Measurements from ENCODE around the gene ANKFN1.
"Not testable (repeated sequence)": the region's sequence is repeated elsewhere in the genome, so short reads cannot be mapped to it uniquely, and the experiment has no call there.

Gene ANKFN1

DNA sequence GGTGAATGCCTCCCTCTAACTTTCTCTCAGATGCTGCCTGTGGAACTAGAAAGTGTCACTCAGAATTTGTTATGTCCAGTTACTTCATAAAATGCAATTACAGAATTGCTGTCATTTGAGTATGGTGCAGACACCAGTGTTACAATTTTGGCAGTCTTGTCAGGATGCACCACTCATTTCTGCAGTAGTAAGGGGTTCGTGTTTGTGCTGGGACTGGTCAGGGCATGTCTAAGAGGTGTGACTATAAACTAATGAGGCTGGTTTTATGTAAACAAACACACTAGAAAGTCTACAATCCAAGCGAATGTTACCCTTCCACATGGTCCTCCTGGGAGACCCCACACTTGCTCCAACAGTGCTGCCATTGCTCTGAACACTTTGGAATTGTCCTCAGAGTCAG, 206.2 kb downstream of the ANKFN1 start:
- DNase-seq = no peak

DNA sequence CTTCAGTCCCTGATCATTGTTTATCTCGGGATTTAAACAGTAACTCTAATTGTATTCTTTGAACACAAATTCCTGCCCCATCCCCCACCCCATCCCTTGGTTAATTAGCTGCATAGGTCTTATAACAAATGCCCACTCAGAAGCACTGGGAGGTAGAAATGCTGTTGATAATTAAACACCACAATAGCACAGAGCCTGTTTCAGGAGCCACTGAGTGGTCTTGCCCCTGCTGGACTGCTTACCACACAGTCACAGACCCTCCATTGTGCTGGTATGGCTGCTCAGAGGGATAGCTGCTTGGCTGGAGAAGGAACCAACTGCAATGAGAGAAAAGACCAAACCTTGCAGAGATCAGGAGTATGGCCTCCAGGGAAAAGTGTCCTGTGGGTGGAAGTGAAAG, 214.1 kb downstream of the ANKFN1 start:
- DNase-seq = no peak

DNA sequence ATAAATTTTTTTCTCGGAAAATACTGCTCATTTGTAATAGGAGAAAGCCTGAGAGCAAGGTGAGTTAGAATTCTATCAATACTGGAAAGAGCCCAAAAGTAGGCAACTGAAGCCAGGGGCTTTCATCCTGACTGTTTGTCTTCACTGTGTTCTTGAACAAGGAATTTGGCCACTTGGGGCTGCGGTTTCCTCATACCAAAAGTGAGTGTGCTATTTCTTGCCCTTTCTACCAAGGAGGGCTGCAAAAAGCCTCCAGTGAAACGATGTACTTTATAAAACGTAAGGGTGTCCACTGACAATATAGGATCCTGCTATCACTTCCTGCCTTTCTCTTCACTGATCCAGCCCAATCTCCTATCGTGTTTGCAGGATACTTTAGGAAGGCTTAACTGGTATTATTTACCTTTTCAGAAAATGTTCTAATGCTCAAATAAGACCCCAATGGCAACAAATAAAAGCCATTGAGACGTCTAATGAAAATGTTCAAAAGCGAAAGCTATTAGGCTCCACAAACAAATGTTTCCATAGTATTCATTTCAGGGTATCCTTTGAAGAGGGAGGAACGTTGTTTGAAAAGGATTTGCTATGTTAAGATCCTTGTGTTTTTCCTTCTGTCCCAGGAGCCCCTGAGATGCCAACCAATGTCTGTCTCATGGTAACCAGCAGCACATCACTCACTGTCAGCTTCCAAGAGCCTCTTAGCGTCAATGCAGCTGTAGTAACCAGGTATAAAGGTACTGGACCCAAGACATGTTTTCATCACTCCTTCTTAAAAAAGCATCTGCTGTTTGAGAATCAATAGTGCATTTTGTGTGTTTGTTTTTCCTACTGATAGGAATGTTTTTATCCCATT, 220.9 kb downstream of the ANKFN1 start:
- no peak for DNase-seq

DNA sequence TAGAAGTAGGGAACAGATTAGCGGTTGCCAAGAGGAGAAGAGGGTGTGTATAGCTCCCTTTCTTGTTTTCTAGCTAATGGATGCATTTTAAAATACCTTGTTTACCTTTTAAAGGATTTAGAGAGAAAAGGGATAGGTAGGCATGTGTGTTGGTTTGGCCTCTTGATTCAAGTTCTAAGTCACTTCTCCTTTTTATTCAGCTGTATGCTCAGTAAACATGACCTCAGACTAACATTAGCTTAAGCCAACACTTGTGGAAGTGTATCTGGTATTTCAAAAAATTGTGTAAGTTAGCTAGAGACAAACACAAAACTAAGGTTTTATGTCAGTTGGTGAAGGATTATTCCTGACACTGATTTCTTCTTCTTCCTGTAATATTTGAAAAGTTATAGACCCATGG, 236.1 kb downstream of the ANKFN1 start:
- DNase-seq = no peak

DNA sequence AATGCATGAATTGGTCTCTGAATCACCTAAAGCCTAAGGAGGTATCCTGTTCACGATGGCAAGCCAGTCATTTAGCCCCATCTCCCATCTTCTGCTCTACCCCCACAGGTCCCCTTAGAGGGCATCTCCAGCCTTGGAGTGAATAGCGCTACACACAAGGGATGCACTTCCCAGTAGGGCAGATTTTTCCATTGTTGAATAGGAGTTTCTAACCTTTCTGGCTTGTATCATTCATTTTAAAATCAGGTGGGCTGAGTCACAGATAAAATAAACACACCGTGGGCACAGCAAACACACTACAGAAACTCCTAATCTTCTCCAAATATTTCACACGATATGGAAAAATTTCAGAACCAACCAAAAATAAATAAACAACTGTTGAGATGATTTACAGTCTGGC, 239.0 kb downstream of the ANKFN1 start:
- DNase-seq = no peak

DNA sequence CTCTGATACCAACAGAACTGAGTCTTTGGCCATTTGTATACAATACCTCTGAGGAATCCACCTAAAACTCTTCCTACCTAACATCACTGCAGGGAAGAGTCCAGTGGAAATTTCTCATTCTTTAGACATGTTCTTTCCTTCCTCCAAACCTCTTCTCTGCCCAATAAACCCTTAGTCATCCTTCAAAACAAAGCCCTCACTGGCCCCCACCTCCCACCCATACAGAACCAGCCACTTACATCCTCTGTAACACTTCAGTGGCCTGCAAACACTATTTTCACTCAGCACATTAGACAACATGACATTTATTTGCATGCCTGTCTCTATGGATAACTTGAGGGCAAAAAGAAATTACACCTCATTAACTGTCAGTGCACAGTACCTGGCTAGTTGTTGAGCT, 239.9 kb downstream of the ANKFN1 start:
- DNase-seq = no peak

DNA sequence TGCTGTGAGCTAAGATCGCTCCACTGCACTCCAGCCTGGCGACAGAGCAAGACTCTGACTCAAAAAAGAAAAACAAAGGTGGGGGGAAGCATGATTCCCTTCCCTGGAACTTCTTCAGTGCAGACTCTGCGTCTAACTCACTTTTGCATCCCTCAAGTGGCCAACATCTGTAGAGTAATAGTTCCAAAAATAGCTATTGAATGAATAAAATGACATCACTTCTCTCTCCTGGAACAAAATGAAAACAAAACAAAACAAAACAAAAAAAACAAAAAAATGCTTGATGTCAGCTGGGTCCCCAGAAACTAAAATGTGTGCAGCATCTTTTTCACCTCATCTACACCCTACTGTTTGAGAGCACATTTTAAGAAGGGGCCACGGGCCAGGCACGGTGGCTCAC, 242.5 kb downstream of the ANKFN1 start:
- DNase-seq = no peak

DNA sequence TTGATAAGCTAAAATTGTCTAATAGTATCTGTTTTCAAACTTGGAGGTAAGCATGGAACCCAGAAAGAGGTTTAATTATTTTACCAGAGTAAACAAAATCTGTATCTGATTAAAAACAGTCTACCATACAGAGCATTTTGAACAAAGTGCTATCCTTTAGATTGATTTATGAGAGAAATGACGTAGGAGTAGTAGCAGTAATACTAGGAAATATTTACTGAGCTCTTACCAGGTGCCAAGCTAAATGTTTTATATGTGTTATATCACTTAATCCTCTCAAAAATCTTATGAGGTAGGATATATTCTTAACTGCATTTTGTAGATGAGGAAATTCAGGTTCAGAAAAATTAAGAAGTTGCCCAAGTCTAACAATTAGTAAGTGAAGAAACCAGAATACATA, 253.8 kb downstream of the ANKFN1 start:
- DNase-seq = no peak

DNA sequence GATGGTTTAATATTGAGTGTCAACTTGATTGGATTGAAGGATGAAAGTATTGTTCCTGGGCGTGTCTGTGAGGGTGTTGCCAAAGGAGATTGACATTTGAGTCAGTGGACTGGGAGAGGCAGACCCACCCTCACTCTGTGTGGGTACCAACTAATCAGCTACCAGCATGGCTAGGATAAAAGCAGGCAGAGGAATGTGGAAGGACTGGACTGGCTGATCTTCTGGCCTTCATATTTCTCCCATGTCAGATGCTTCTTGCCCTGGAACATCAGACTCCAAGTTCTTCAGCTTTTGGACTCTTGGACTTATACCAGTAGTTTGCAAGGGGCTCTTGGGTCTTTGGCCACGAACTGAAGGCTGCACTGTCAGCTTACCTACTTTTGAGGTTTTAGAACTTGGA, 259.1 kb downstream of the ANKFN1 start:
- DNase-seq = not testable (repeated sequence)

DNA sequence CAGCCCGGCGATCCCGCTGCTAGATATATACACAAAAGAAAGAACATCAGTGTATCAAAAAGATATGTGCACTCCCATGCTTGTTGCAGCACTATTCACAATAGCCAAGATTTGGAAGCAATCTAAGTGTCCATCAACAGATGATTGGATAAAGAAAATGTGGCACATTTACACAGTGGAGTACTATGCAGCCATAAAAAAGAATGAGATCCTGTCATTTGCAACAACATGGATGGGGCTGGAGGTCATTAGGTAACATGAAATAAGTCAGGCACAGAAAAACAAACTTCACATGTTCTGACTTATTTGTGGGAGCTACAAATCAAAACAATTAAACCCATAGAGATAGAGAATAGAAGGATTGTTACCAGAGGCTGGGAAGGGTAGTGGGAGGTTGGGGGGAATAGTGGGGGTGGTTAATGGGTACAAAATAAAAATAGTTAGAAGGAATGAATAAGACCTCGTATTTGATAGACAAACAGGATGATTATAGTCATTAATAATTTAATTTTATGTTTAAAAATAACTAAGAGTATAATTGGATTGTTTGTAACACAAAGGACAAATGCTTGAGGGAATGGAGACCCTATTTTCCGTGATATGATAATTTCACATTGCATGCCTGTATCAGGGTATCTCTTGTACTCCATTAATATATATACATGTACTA, 263.5 kb downstream of the ANKFN1 start:
- no peak for DNase-seq

DNA sequence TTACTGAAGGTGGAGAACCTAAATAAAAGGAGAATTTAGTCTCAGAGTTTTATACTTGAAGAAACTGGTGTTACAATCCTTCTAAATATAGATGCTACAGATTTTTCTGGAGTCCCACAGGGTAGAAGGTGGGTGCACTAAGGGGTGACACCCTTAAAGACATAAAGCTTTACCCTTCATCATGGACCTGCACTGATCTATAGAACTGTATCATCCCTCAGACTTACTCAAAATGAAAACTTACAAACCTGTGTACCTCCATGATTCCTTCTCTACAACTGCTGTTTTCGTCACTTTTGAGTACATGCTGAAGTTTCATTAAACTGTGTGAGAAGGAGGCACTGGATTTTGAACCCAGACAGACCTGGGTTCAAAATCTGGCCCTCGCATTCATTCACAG, 270.7 kb downstream of the ANKFN1 start:
- no peak for DNase-seq

DNA sequence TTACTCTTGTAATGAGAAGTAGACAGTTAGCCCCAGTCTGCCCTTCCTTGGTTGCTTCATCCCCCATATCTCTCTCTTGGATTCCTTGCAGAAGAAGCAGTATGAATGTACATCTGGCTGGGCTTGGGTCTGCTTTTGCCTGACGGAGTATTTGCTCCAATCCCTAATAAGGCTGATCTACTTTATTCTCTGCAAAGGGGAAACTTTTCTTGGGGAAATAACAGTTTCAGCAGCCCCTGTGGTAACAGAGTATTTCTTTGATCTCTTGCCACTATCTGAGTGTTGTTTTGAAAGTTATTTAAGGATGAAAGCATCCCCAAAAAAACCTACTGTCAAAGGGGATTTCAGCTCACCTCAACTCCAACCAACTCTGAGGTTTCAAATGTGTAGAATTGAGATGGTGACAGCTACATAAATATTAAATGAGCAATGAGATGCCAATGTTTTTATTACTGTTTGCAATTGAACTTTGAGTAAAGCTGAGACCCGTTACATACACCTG, 271.3 kb downstream of the ANKFN1 start:
- no peak for DNase-seq

DNA sequence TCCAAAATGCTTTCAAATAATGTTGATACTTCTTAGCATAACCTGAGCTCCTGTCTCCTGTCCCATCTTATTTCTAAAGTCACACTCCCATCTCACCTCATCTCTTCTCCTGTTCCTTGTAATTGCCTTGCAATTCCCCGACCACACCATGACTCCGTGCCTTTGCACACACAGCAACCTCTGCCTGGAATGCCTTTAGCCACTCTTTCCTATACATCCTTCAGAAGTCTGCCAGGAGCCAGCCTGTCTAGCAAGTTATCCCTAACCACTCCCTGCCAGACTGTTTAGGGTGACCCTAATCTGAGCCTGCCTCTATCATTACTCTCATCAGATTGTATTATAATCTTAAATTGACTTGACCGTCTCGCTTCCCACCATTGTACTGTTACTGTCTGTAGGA, 272.2 kb downstream of the ANKFN1 start:
- no peak for DNase-seq

DNA sequence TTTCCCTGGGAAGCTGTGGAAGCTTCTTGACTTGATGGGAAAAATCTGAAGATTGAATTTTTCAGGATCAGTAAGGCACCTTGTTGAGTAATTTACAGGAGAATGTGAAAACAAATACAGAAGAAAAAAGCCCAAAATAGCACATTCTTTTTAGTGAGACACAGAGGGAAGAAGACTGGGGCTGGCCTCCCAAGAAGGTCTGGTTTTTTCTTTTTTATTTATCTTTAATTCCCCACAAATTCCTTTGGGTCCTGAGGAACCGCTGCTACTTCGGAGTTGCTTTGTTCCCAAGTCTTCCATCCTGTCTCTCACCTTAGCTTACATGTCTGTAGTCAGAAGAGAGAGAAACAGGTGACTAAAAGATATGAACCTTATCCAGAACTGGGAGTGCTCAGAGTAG, 273.6 kb downstream of the ANKFN1 start:
- no peak for DNase-seq

DNA sequence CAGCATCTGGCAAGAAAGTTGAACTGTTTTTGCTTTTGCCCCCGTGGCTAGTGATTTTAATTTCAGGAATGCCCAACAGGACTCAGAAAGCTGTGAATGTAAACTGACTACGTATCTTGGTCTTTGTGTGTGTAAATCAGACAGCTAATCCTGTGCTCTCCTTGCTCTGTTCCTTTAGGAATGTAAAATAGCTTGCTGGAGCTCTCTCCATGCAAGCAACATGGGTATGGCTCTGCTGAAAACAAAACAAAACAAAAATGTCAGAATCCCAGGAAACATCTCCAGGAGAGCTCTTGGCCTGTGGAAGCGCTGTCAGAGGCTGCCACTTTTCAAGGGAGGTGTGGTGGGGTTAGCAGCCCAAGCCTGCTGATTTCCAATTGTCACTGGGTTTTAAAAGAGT, 278.5 kb downstream of the ANKFN1 start:
- no peak for DNase-seq

DNA sequence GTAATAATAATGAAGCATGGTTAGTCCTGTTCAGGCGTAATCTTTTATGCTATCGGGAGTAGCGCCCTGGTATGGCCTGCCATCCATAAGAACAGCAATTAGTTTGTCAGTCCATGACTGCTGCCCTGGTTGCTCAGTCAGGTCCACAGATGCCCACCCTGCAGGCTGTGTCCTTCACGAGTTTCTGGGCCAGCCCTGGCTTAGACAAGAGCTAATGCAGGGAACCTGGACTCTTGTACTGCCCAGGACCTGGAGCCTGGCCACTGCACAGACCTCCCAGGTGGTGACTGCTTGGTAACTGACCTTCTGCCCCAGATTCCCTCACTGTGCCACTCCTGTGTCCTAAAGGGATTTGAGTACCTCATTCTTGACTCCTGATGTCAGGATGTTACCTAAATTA, 279.2 kb downstream of the ANKFN1 start:
- no peak for DNase-seq

DNA sequence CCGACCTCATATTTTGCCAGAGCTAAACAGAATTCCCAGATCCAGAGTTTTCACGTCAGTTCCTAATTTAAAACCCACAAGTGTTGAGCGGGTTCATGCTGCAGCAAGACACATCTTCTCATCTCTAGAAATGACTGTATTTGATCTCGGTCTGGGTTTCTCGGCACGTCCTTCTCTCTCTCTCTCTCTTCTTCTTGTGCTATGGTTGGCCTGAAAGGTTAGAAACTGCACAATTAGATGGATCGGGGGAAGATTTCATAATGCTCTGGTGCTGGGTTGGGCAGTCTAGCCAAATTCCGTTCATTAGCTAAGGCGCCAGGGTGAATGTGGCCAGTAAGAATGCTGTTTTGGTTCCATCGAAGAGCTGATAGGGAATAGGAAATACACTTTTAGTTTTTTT, 281.3 kb downstream of the ANKFN1 start:
- no peak for DNase-seq

DNA sequence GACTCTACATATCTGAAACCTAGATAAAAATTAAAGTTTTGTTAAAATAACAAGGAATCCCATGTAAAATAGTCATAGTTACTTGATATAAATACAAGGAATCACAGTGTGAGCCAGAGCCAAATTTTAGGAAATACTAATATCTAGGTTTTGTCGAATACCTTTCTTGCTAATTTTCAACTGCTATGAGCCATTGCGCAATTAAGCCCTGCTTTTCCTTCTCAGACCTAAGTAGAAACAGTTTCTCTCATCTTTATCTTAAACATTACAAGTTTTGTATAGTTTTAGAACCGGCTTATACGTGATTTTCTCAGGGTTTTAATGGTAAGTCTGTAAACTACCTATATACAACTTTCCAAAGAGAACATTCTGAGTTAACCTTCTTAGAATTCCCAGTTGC, 282.9 kb downstream of the ANKFN1 start:
- no peak for DNase-seq

DNA sequence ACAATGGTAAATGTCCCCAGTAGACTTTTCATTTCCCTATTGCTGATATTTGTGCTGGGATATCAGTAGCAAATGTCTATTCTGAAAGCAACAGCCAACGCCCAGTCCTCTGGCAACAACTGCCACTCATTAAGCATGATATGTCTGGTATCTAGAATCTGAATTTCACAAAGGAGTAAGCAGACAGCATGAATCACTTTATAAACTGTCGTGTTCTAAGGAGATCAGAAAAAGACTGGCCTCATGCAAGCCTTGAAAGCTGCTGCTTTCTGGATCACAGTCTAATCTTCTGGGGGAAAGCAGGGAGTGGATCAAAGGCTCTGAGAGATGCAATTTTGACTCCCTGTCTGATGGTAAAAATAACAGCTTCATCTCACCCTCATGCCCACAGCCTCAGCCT, 287.1 kb downstream of the ANKFN1 start:
- no peak for DNase-seq

DNA sequence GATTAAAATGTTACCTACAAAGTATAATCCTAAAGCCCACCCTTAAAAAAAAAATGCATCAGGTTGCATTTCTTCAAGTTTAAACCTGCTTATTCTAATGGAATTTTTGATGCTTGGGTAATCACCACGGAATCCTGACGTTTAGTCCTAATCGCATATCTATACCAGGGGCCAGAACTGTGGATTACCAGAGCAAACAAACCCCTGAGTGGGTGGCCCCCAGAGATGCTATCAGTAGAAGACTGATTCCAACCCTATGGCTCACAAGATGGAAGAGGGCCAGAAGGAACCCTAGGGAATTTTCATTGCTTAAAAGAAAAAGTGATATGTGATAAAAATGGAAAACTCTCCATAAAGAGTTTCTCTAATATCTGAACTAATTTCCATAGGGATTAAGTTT, 288.0 kb downstream of the ANKFN1 start:
- no peak for DNase-seq

DNA sequence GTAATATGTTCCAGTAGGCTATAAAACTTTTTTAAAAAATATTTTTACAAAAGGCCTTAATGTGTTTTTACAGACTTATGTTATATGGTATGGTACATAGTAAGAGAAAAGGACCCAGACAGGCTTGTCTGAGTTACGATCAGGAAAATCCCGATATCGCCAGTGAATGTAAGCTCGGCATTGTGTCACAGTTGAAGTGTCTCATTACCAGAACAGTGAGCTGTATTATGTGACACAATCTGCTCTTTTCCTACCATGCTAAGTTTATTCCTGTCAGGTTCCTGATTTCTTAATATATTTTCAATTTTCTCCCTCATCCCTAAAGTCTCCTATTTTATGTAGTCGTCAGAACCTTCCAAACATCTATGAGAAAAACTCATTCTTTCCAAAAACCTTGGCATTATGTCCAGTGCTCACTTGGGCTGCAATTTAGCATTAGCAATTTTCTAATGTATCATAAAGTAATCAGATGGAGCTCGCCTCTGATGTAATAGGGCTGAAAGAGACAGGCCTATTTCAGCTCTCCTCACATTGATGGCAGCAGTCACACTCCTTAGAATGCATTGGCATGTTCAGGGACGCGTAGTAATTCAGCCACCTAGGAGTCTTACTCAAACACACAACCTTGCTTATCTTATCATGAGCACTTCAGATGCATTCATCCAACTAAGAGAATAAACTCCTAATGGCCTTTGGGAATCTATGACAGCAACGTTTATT, 292.6 kb downstream of the ANKFN1 start:
- DNase-seq = no peak

DNA sequence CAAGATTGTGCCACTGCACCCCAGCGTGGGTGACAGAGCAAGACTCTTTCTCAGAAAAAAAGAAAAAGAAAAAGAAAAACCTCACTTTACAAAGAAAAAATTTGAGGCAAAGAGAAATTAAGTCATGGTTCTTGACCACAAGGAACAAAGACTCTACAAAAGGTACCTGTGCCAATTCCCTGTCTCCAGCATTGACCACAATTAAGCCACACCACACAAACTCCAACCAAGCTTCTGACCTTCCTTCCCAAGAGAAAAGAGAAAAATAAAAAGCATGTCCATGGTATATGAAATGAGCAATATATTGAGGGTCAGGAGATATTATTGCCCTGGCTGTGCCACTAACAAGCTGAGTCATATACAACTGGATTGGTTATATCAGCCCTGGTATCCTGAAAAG, 293.9 kb downstream of the ANKFN1 start:
- DNase-seq = no peak

DNA sequence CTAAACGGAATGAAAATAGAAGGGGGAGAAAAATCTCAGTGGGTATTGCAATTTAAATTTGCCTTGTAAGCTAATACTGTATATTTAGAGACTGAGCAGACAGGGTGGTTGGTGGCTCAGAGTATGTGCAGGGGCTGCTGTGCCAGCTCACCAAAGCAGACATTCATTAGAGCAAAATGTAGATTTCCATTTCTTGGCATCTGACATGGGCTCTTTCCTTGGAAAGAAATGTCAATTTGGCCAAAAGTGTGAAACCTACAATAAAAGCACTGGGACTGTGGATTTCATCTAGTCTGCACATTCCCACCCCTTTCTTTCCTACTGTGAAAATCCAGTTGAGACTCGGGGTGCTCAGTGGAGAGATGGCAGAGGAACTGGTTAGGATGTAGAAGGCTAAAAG, 295.1 kb downstream of the ANKFN1 start:
- no peak for DNase-seq

DNA sequence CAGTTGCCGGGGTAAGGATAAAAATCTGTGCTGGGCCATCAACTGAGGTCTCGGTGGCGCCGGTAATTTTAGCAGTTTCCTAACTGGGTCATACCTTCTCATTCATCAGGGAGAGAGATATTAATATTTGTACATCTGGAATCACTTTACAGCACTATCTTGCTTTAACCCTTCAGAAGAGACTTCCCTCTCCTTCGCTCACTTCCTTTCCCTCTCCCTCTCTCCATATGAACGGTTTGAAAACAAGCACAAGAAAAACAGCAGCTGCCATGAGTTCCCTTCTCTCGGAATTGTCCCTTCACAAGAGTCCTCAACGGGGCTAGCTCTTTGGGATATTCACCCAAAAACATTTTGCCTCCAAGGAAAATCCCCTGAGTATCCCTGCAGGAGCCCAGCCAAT, 295.9 kb downstream of the ANKFN1 start:
- DNase-seq = no peak
